BJ (cell line): Measurements from ENCODE around the gene UQCRH. TPM values are rescaled to one million over a fixed set of nuclear protein-coding genes. Genes with fewer than 3 reads are reported as not detected.
"Not testable (repeated sequence)": the region's sequence is repeated elsewhere in the genome, so short reads cannot be mapped to it uniquely, and the experiment has no call there.

Experiments
- CTCF ChIA-PET: fragments of 350-600 bp; formaldehyde crosslinking; extraction: SDS; loops from one replicate; lab custom pipeline; 2021; ENCODE audit warnings: antibody characterized with exemption, inconsistent platforms; lab: Yijun Ruan, JAX
- POLR2A ChIA-PET: fragments of 300-600 bp; sonication (Branson Sonifier 250); formaldehyde crosslinking; extraction: SDS; loops from one replicate; lab custom pipeline; 2021; ENCODE audit warnings: antibody characterized with exemption; lab: Charles Lee
- DNase-seq: peaks from one replicate; pipeline ENCODE4 v3.0.0-alpha.2; 2011; ENCODE audit warnings: low read depth
- H3K27me3 ChIP-seq: 2 replicates; pipeline ENCODE4 v1.6.0; 2011; ENCODE audit warnings: low read length; ENCODE audit not compliant: control insufficient read depth, insufficient read depth
- H3K36me3 ChIP-seq: 2 replicates; pipeline ENCODE4 v1.5.1; 2011; ENCODE audit warnings: low read length; ENCODE audit not compliant: control insufficient read depth, insufficient read depth
- H3K4me3 ChIP-seq: 2 replicates; pipeline ENCODE4 v1.5.1; 2011; ENCODE audit warnings: low read depth, mild to moderate bottlenecking, control low read depth, low read length
- polyA plus RNA-seq: library from polyadenylated mRNA; depleted of rRNA; stranded (reverse); fragments of >200 nt; gene quantifications from 2 replicates; pipeline ENCODE4 v1.2.3, GENCODE V29; 2011
- TF ChIP-seq, protein P1 (sequence below): IDR thresholded peaks from 2 replicates; pipeline ENCODE4 v1.5.1; 2011; ENCODE audit warnings: low read depth, mild to moderate bottlenecking, control low read depth, inconsistent platforms, low read length, moderate library complexity; ENCODE audit not compliant: insufficient read depth

The UQCRH gene
- polyA plus RNA-seq, 1 experiment: 188 TPM

GRCh38 chr1:46343705-46344104 is 40.2 kb downstream of the UQCRH start:
- ChIA-PET CTCF (interaction anchor here (5.4 kb wide), 1 partner anchor 98 kb away, joined by 47 read pairs; the partner anchor contains the start of gene RAD54L), POLR2A (no interaction called here)
- no peaks in the 10 kb centered on the region for H3K27me3 ChIP-seq
- H3K4me3 ChIP-seq: no peak overlapping the region
- H3K36me3 ChIP-seq: peaks cover 11% of the 10 kb centered on the region
- TF ChIP-seq, protein P1, sequence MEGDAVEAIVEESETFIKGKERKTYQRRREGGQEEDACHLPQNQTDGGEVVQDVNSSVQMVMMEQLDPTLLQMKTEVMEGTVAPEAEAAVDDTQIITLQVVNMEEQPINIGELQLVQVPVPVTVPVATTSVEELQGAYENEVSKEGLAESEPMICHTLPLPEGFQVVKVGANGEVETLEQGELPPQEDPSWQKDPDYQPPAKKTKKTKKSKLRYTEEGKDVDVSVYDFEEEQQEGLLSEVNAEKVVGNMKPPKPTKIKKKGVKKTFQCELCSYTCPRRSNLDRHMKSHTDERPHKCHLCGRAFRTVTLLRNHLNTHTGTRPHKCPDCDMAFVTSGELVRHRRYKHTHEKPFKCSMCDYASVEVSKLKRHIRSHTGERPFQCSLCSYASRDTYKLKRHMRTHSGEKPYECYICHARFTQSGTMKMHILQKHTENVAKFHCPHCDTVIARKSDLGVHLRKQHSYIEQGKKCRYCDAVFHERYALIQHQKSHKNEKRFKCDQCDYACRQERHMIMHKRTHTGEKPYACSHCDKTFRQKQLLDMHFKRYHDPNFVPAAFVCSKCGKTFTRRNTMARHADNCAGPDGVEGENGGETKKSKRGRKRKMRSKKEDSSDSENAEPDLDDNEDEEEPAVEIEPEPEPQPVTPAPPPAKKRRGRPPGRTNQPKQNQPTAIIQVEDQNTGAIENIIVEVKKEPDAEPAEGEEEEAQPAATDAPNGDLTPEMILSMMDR: no peak
- no peak for DNase-seq

GRCh38 chr1:46344481-46344880 is 41.0 kb downstream of the UQCRH start:
- ChIA-PET POLR2A (no interaction called here), CTCF (interaction anchor here (5.4 kb wide), 1 partner anchor 99 kb away, joined by 47 read pairs; the partner anchor contains the start of gene RAD54L)
- H3K4me3 ChIP-seq: no peak overlapping the region
- DNase-seq: no peak
- no peaks in the 10 kb centered on the region for H3K27me3 ChIP-seq
- peaks cover 11% of the 10 kb centered on the region for H3K36me3 ChIP-seq
- TF ChIP-seq, protein P1: no peak

DNA sequence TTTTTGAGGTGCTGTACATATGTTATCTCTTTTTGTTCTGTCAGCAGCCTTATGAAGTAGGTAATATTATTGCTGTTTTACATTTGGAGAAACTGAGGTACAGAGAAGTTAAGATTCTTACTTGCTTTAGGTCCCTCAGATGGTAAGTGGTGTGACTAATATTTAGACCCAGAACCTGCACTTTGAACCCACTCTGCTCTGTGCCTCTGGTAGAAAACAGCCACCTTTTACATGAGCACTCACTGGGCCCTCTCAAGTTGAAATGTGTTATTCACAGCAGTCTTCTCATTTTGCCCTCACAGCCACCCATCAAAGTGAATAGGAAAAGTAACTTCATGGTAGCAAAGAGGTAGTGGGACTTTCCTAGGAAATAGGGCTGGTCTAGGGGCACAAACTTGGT is 41.8 kb downstream of the UQCRH start:
- POLR2A ChIA-PET: no interaction called here
- Histone ChIP-seq H3K27me3 (no peaks in the 10 kb centered on the region), H3K36me3 (peaks cover 11% of the 10 kb centered on the region), H3K4me3 (no peak overlapping the region)
- CTCF ChIA-PET: interaction anchor here (3.5 to 5.4 kb wide), 2 partner anchors 12 to 100 kb away, joined by 11 to 47 read pairs; partner anchors contain the start of gene RAD54L
- TF ChIP-seq, protein P1: no peak
- DNase-seq: no peak

- no peak for DNase-seq
- Histone ChIP-seq H3K4me3 (no peak overlapping the region), H3K27me3 (no peaks in the 10 kb centered on the region), H3K36me3 (peaks cover 8% of the 10 kb centered on the region)
- TF ChIP-seq, protein P1: no peak
- POLR2A ChIA-PET: no interaction called here
- CTCF ChIA-PET: interaction anchor here (0.7 kb wide), 1 partner anchor 9 kb away, joined by 3 read pairs; no protein-coding TSS in a partner anchor
Measured at GRCh38 chr1:46352363-46352762, 48.9 kb downstream of the UQCRH start.

GRCh38 chr1:46355920-46356319 is 52.4 kb downstream of the UQCRH start:
- H3K4me3 ChIP-seq, POLR2A ChIA-PET, CTCF ChIA-PET, DNase-seq, H3K36me3 ChIP-seq, H3K27me3 ChIP-seq: not testable (repeated sequence)

- Histone ChIP-seq H3K36me3 (peaks cover 14% of the 10 kb centered on the region), H3K27me3 (no peaks in the 10 kb centered on the region), H3K4me3 (no peak overlapping the region)
- DNase-seq: no peak
- ChIA-PET POLR2A (no interaction called here), CTCF (interaction anchor here (2.8 kb wide), 1 partner anchor 14 kb away, joined by 14 read pairs; no protein-coding TSS in a partner anchor)
- TF ChIP-seq, protein P1: no peak
Measured at GRCh38 chr1:46362158-46362557, 58.7 kb downstream of the UQCRH start.
